ENCODE data around the gene MTUS2.

- TF ChIP-seq CTCF (IDR thresholded peaks at IDR 0.05) (no peak), EZH2 (IDR thresholded peaks at IDR 0.05) (no peak)
Observed at GRCh38 chr13:29507356-29507755, 687.2 kb downstream of the MTUS2 start.

All from neural progenitor cell (in vitro differentiated cells).